HepG2 (cell line): ENCODE measurements around the gene CD79A. TPM values are rescaled to one million over a fixed set of nuclear protein-coding genes. Genes with fewer than 3 reads are reported as not detected.
"Not testable (repeated sequence)": the region's sequence is repeated elsewhere in the genome, so short reads cannot be mapped to it uniquely, and the experiment has no call there.

ENCODE experiments used
- ATAC-seq: fragments of 200-7000 bp; cut with Tn5 transposase; 3 replicates; pipeline ENCODE4 v1.9.1; 2020; ENCODE audit warnings: mild to moderate bottlenecking, moderate library complexity
- BruUV-seq: library from RNA; stranded (reverse); fragments of 400-500 nt; replicated peaks from 2 replicates; lab custom pipeline; 2021; lab: Mats Ljungman, UMichigan
- CTCF ChIA-PET: fragments of 300-600 bp; formaldehyde crosslinking; extraction: SDS; loops from one replicate; lab custom pipeline; 2021; ENCODE audit warnings: low total read pairs, inconsistent platforms, low intra/inter-chr PET ratio; lab: Yijun Ruan, JAX
- POLR2A ChIA-PET: fragments of 350-600 bp; sonication (Branson Sonifier 250); formaldehyde crosslinking; loops from one replicate; lab custom pipeline; 2020; ENCODE audit warnings: antibody characterized with exemption, inconsistent platforms; lab: Yijun Ruan, JAX
- DNase-seq: peaks from one replicate; pipeline ENCODE4 v3.0.0-alpha.2; 2015; ENCODE audit warnings: low spot score
- FAIRE-seq: peaks from 3 replicates; lab custom pipeline; 2011; peaks lifted over from hg19 to GRCh38; lab: Jason Lieb, UNC
- H2AFZ ChIP-seq: one replicate; pipeline ENCODE4 v1.6.1; 2011; ENCODE audit warnings: low read length, inconsistent platforms
- H3K27ac ChIP-seq: fragments of 300-600 bp; 3 replicates; pipeline ENCODE4 v1.8.0; 2011; ENCODE audit warnings: mixed run types, mild to moderate bottlenecking, mixed read lengths, low read length, inconsistent platforms; ENCODE audit not compliant: insufficient read depth; ENCODE audit errors: extremely low read length
- H3K27me3 ChIP-seq, 2 experiments: fragments of 200-600 bp in 1 of 2; 2 replicates in 1 of 2; 3 replicates in 1 of 2; pipeline versions ENCODE4 v1.6.0 to v1.8.0; 2011; ENCODE audit warnings: low read length in 2 of 2, mild to moderate bottlenecking in 2 of 2, moderate library complexity in 2 of 2, inconsistent platforms in 1 of 2; ENCODE audit not compliant: insufficient read depth in 2 of 2, control insufficient read depth in 1 of 2
- H3K36me3 ChIP-seq, 2 experiments: fragments of 200-600 bp in 1 of 2; replicated peaks in 1 of 2; 2 replicates in 1 of 2; 3 replicates in 1 of 2; pipeline versions ENCODE4 v1.5.1 to v1.8.0; 2011; ENCODE audit warnings: low read length in 2 of 2, inconsistent platforms in 1 of 2; ENCODE audit not compliant: insufficient read depth in 2 of 2, control insufficient read depth in 1 of 2
- H3K4me1 ChIP-seq: 2 replicates; pipeline ENCODE4 v1.5.1; 2012; ENCODE audit warnings: low read length, inconsistent platforms; ENCODE audit not compliant: insufficient read depth
- H3K4me2 ChIP-seq: 2 replicates; pipeline ENCODE4 v1.6.0; 2011; ENCODE audit warnings: low read depth, low read length, inconsistent platforms
- H3K4me3 ChIP-seq, 3 experiments: fragments of 200-600 bp in 1 of 3; sonication (generic), shearing (Covaris generic) in 1 of 3; replicated peaks in 1 of 3; 2 replicates each; pipeline ENCODE4 v1.5.1; 2011 to 2016; ENCODE audit warnings: low read length in 3 of 3, inconsistent platforms in 2 of 3, low read depth in 2 of 3, mild to moderate bottlenecking in 2 of 3, control low read depth in 1 of 3, mixed read lengths in 1 of 3; ENCODE audit not compliant: insufficient read depth in 1 of 3
- H3K79me2 ChIP-seq: one replicate; pipeline ENCODE4 v1.6.1; 2011; ENCODE audit warnings: low read length, inconsistent platforms; ENCODE audit not compliant: insufficient read depth
- H3K9ac ChIP-seq: 2 replicates; pipeline ENCODE4 v1.6.0; 2011; ENCODE audit warnings: mild to moderate bottlenecking, low read depth, low read length, inconsistent platforms; ENCODE audit not compliant: insufficient read depth
- H3K9me3 ChIP-seq: 2 replicates; pipeline ENCODE4 v1.5.1; 2012; ENCODE audit warnings: mild to moderate bottlenecking, low read length
- H4K20me1 ChIP-seq: 2 replicates; pipeline ENCODE4 v1.6.0; 2011; ENCODE audit warnings: inconsistent platforms, mild to moderate bottlenecking, low read length, moderate library complexity; ENCODE audit not compliant: insufficient read depth
- EZH2 ChIP-seq: conservative IDR thresholded peaks from 2 replicates; pipeline ENCODE4 v1.6.1; 2012; ENCODE audit warnings: mild to moderate bottlenecking, low read depth, low read length, moderate library complexity
- SIX4 ChIP-seq: sonication (generic); formaldehyde crosslinking; IDR thresholded peaks from 2 replicates; pipeline ENCODE4 v1.4.0; 2020; ENCODE audit warnings: missing genetic modification reagents
- U2AF1 ChIP-seq: fragments of 200-400 bp; formaldehyde crosslinking; optimal IDR thresholded peaks from 2 replicates; pipeline ENCODE3; 2017; ENCODE audit warnings: mild to moderate bottlenecking, low read depth, low read length
- ZNF770 ChIP-seq: sonication (generic); formaldehyde crosslinking; IDR thresholded peaks from 2 replicates; pipeline ENCODE4 v1.5.0; 2020; ENCODE audit warnings: mild to moderate bottlenecking, missing genetic modification reagents
- ZSCAN22 ChIP-seq: sonication (generic); formaldehyde crosslinking; IDR thresholded peaks from 2 replicates; pipeline ENCODE4 v1.4.0; 2020; ENCODE audit warnings: mild to moderate bottlenecking, missing genetic modification reagents
- WGBS: methylation state at CpG from one replicate; pipeline ENCODE4 v1.1.6; 2017; ENCODE audit warnings: low lambda C conversion rate; 5-methylcytosine and 5-hydroxymethylcytosine counted together
- in situ Hi-C: cut with HindIII; loops from 2 replicates; pipeline ENCODE4 v1.10.0; 2017; ENCODE audit warnings: low pct_unique_long_range_greater_than_20kb; ENCODE audit not compliant: extremely low pct_ligation_motif_present
- intact Hi-C: fragments of 100-400 bp; cut with micrococcal nuclease; formaldehyde crosslinking; loops from one replicate; pipeline ENCODE4 v1.10.0; 2022; ENCODE audit not compliant: unreplicated experiment
- polyA plus RNA-seq, 8 experiments: library from polyadenylated mRNA; depleted of rRNA in 3 of 8; stranded (reverse) in 7 of 8; unstranded in 1 of 8; fragments of >200 nt; fragmentation: Illumina TruSeq in 4 of 8; extraction: Trizol in 4 of 8; gene quantifications; 2 replicates each; pipeline versions ENCODE4 v1.2.1 to v1.2.3, GENCODE V29; 2011 to 2016; ENCODE audit warnings: low read depth in 4 of 8, missing spikeins in 1 of 8, mixed read lengths in 1 of 8; ENCODE audit not compliant: insufficient read depth in 1 of 8
- total RNA-seq, 5 experiments: library from RNA; depleted of rRNA; stranded (reverse); fragments of >200 nt; fragmentation: Illumina TruSeq; extraction: Trizol; gene quantifications; 2 replicates each; pipeline ENCODE4 v1.2.3, GENCODE V29; 2016; ENCODE audit warnings: low read depth in 1 of 5

Gene CD79A
- total and polyA plus RNA-seq, 2 of the 13 experiments (the other 11 are each of a cell fraction or from before 2014, with no cell fraction given): 0.24 to 0.33 TPM

- H3K4me1 ChIP-seq: no peaks in the 10 kb centered on the region
- FAIRE-seq (no peak), DNase-seq (no peak), ATAC-seq (peak; percentile 51)
- H3K4me3 ChIP-seq: no peak overlapping the region
- no TSS peak for BruUV-seq
- 10% methylated on average over 40 of the region's 51 CpGs for WGBS
- in situ Hi-C loops (no loop called here), intact Hi-C loops (no loop called here)
- H3K79me2 ChIP-seq: no peaks in the 10 kb centered on the region
- no peaks in the 10 kb centered on the region for H3K9me3 ChIP-seq
- no peak overlapping the region for H3K4me2 ChIP-seq
- no peaks in the 10 kb centered on the region for H4K20me1 ChIP-seq
- CTCF ChIA-PET: no interaction called here
- H3K9ac ChIP-seq: no peak overlapping the region
- peaks cover 10 to 36% of the 10 kb centered on the region in 2 experiments for H3K27me3 ChIP-seq
- TF ChIP-seq U2AF1: no peak
- TF ChIP-seq ZNF770: 0 out of 2 replicates have a peak, but pooled peaks have one; percentile 18
- no peaks in the 10 kb centered on the region; a peak in 1 of 5 replicates for H3K36me3 ChIP-seq
- H2AFZ ChIP-seq: no peak overlapping the region
- no peak overlapping the region for H3K27ac ChIP-seq
- POLR2A ChIA-PET: no interaction called here
Observed at GRCh38 chr19:41912899-41913537, 35.9 kb downstream of the CD79A start.

- WGBS: 28% methylated on average over 21 of the region's 21 CpGs
- intact Hi-C loops (no loop called here), in situ Hi-C loops (no loop called here)
- ATAC-seq: peak; percentile 18; the same call in 2 of the 3 replicates
- no peak for DNase-seq
- no peaks in the 10 kb centered on the region for H3K36me3 ChIP-seq
- H3K27me3 ChIP-seq: peaks cover 10 to 36% of the 10 kb centered on the region in 2 experiments
- H3K9me3 ChIP-seq: no peaks in the 10 kb centered on the region
- no peak overlapping the region for H2AFZ ChIP-seq
- no peak overlapping the region for H3K4me2 ChIP-seq
- no peaks in the 10 kb centered on the region for H4K20me1 ChIP-seq
- ChIA-PET CTCF (no interaction called here), POLR2A (no interaction called here)
- no TSS peak for BruUV-seq
- TF ChIP-seq ZSCAN22 (CRISPR knock-in tag) (0 out of 2 replicates have a peak, but pooled peaks have one; percentile 42), EZH2 (peak; percentile 53; the same call in 1 of the 2 replicates), SIX4 (CRISPR knock-in tag) (no peak)
- no peak overlapping the region for H3K4me3 ChIP-seq
- H3K27ac ChIP-seq: no peak overlapping the region
- FAIRE-seq: no peak
- no peak overlapping the region for H3K9ac ChIP-seq
- no peaks in the 10 kb centered on the region for H3K79me2 ChIP-seq
- no peaks in the 10 kb centered on the region for H3K4me1 ChIP-seq
Observed at GRCh38 chr19:41913538-41914423, 36.7 kb downstream of the CD79A start.

GRCh38 chr19:41914424-41914834 lies 37.4 kb downstream of the CD79A start:
- ATAC-seq, in situ Hi-C loops, H4K20me1 ChIP-seq, FAIRE-seq, DNase-seq, H3K4me2 ChIP-seq, H3K36me3 ChIP-seq, CTCF ChIA-PET, H3K27ac ChIP-seq, H3K79me2 ChIP-seq, BruUV-seq, POLR2A ChIA-PET, H3K4me3 ChIP-seq, H3K4me1 ChIP-seq, intact Hi-C loops, H2AFZ ChIP-seq, H3K9ac ChIP-seq, H3K9me3 ChIP-seq: not testable (repeated sequence)
- H3K27me3 ChIP-seq: peaks cover 10 to 36% of the 10 kb centered on the region in 2 experiments
- WGBS: 19% methylated on average over 5 of the region's 5 CpGs
